Smooth muscle cell (in vitro differentiated cells): ENCODE results near the gene EVL. TPM values are rescaled to one million over a fixed set of nuclear protein-coding genes. Genes with fewer than 3 reads are reported as not detected.

Source experiments
- DNase-seq: peaks from one replicate; lab custom pipeline; 2025; ENCODE audit not compliant: unreplicated experiment; lab: John Stamatoyannopoulos, UW
- H2AFZ ChIP-seq: fragments of 200-600 bp; sonication (generic); 2 replicates; pipeline ENCODE4 v1.6.0; 2016; ENCODE audit warnings: antibody characterized with exemption, low read depth, mild to moderate bottlenecking
- H3F3A ChIP-seq: fragments of 200-600 bp; sonication (generic); 2 replicates; pipeline ENCODE4 v1.6.0; 2017; ENCODE audit warnings: antibody characterized with exemption, low read depth
- H3K27ac ChIP-seq: fragments of 200-600 bp; sonication (generic); 2 replicates; pipeline ENCODE4 v1.5.1; 2016; ENCODE audit warnings: low read depth, mild to moderate bottlenecking
- H3K27me3 ChIP-seq: fragments of 200-600 bp; sonication (generic); 2 replicates; pipeline ENCODE4 v1.6.1; 2016; ENCODE audit warnings: low read depth, mild to moderate bottlenecking
- H3K36me3 ChIP-seq: fragments of 200-600 bp; sonication (generic); 2 replicates; pipeline ENCODE4 v1.5.1; 2016; ENCODE audit warnings: low read depth
- H3K4me1 ChIP-seq: fragments of 200-600 bp; sonication (generic); 2 replicates; pipeline ENCODE4 v1.5.1; 2016; ENCODE audit warnings: low read depth
- H3K4me2 ChIP-seq: fragments of 200-600 bp; sonication (generic); 2 replicates; pipeline ENCODE4 v1.6.0; 2016; ENCODE audit warnings: mild to moderate bottlenecking
- H3K4me3 ChIP-seq: fragments of 200-600 bp; sonication (generic); 2 replicates; pipeline ENCODE4 v1.5.1; 2016; ENCODE audit warnings: mild to moderate bottlenecking
- H3K79me2 ChIP-seq: fragments of 200-600 bp; sonication (generic); 2 replicates; pipeline ENCODE4 v1.6.0; 2016; ENCODE audit warnings: low read depth, mild to moderate bottlenecking
- H3K9ac ChIP-seq: fragments of 200-600 bp; sonication (generic); 2 replicates; pipeline ENCODE4 v1.6.0; 2016; ENCODE audit warnings: low read depth
- H3K9me3 ChIP-seq: fragments of 200-600 bp; sonication (generic); replicated peaks from 2 replicates; pipeline ENCODE4 v1.5.1; 2016; ENCODE audit warnings: low read depth
- H4K20me1 ChIP-seq: fragments of 200-600 bp; sonication (generic); 2 replicates; pipeline ENCODE4 v1.6.0; 2016; ENCODE audit warnings: low read depth
- WGBS: methylation state at CpG from one replicate; pipeline ENCODE4 v1.1.7; 2016; ENCODE audit warnings: low lambda C conversion rate; 5-methylcytosine and 5-hydroxymethylcytosine counted together
- polyA plus RNA-seq: library from polyadenylated mRNA; unstranded; fragments of >200 nt; fragmentation: Nextera tagmentation; extraction: Ambion mirVana; gene quantifications from 2 replicates; pipeline ENCODE4 v1.2.1, GENCODE V29; 2016
- total RNA-seq: library from RNA; depleted of rRNA; stranded (reverse); fragments of >200 nt; gene quantifications from 2 replicates; pipeline ENCODE4 v1.2.3, GENCODE V29; 2014
- TF ChIP-seq, protein P1 (sequence below): fragments of 200-600 bp; sonication (generic); IDR thresholded peaks from 2 replicates; pipeline ENCODE4 v1.5.1; 2017; ENCODE audit warnings: borderline replicate concordance, mild to moderate bottlenecking, antibody characterized with exemption; ENCODE audit not compliant: insufficient read depth, poor library complexity, severe bottlenecking

Gene EVL
- total and polyA plus RNA-seq, 2 experiments from 2014 or later = 19.5 to 26.3 TPM

DNA sequence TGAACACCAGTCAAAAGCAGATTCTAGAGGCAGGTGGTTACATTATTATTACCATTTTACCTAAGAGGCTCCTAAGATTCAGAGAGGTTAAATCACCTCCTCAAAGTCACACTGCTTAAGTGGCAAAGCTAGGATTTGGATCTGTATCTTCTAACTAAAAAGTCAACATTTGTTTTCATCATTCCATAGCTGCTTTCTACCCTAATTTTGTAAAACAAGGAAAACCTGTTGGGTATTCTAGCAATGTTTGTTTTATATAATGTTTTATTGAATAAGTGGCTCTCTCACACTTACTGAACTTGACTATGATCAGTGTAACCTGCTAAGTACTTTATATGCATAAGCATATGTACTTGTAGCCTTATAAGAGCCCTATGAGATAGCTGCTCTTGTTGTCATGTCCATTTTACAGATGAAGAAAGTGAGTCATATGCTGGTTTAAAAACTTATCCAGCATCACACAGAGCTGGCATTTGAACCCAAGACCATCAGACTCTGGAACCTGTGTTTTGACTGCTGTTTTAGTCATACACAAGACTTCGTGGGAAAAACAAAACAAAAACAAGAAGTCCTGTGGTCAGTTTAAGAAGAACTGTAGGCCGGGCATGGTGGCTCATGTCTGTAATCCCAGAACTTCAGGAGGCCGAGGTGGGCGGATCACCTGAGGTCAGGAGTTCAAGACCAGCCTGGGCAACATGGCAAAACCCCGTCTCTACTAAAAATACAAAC, 31.7 kb upstream of the EVL start:
- no peaks in the 10 kb centered on the region for H3K36me3 ChIP-seq
- TF ChIP-seq, protein P1, sequence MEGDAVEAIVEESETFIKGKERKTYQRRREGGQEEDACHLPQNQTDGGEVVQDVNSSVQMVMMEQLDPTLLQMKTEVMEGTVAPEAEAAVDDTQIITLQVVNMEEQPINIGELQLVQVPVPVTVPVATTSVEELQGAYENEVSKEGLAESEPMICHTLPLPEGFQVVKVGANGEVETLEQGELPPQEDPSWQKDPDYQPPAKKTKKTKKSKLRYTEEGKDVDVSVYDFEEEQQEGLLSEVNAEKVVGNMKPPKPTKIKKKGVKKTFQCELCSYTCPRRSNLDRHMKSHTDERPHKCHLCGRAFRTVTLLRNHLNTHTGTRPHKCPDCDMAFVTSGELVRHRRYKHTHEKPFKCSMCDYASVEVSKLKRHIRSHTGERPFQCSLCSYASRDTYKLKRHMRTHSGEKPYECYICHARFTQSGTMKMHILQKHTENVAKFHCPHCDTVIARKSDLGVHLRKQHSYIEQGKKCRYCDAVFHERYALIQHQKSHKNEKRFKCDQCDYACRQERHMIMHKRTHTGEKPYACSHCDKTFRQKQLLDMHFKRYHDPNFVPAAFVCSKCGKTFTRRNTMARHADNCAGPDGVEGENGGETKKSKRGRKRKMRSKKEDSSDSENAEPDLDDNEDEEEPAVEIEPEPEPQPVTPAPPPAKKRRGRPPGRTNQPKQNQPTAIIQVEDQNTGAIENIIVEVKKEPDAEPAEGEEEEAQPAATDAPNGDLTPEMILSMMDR = no peak
- H3F3A ChIP-seq = peaks cover 36% of the 10 kb centered on the region
- no peaks in the 10 kb centered on the region for H3K27me3 ChIP-seq
- peaks cover 8% of the 10 kb centered on the region for H3K79me2 ChIP-seq
- H3K9ac ChIP-seq = no peak overlapping the region
- WGBS = 80% methylated on average over 5 of the region's 5 CpGs
- H2AFZ ChIP-seq = no peak overlapping the region
- H3K4me3 ChIP-seq = no peak overlapping the region
- DNase-seq = no peak
- peak overlapping the region; percentile 98 for H3K27ac ChIP-seq
- H3K4me1 ChIP-seq = peaks cover 10% of the 10 kb centered on the region
- H4K20me1 ChIP-seq = peaks cover 12% of the 10 kb centered on the region
- H3K9me3 ChIP-seq = no peaks in the 10 kb centered on the region
- peak overlapping the region; percentile 89 for H3K4me2 ChIP-seq

DNA sequence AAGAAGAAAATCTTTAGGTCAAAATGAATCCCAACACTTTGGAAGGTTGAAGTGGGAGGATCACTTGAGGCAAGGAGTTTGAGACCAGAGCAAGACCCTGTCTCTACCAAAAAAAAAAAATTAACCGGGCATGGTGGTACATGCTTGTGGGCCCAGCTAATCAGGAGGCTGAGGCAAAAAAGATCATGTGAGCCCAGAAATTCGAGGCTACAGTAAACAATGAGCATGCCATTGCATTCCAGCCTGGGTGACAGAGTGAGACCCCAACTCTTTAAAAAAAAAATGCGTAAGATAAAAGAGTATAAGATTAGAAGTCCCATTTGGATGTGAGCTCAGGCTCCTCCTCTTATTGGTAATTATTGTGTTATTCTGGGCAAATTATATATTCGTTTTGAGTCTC, 30.8 kb upstream of the EVL start:
- WGBS = 87% methylated on average over 4 of the region's 4 CpGs
- TF ChIP-seq, protein P1 = no peak

DNA sequence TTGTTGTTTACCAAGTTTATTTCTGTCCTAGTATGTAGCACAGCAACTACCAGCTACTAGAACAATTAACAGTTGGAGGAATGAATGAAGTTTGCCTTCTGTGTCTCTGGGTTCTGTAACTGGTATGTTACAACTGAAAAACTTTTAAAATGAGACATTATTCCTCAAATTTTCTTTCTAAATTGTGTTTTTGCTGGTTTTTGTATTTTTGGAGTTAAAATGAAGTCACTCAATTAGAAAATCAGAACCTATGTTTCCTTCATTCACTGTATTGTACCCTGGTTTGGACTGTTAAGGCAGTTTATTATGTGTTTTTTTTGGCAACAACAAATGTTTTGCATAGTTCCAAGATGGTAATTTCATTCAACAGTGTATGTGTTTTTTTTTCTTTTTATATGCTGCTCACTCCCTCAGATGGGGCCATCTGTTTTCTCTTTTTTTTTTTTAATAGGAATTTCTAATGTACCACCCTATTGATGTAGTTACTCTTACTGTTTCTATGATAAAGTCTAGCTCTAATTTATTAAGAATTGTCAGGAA, 30.2 kb upstream of the EVL start:
- Histone ChIP-seq H3K4me3 (no peak overlapping the region), H3F3A (peaks cover 21% of the 10 kb centered on the region), H3K79me2 (peaks cover 8% of the 10 kb centered on the region), H2AFZ (no peak overlapping the region), H3K36me3 (no peaks in the 10 kb centered on the region), H4K20me1 (peaks cover 12% of the 10 kb centered on the region), H3K9me3 (no peaks in the 10 kb centered on the region), H3K9ac (no peak overlapping the region), H3K27me3 (no peaks in the 10 kb centered on the region), H3K27ac (no peak overlapping the region), H3K4me2 (no peak overlapping the region), H3K4me1 (peaks cover 12% of the 10 kb centered on the region)
- TF ChIP-seq, protein P1 = no peak
- no peak for DNase-seq

More for the DNA sequence above, 30.8 kb upstream of the EVL start:
- DNase-seq = no peak
- Histone ChIP-seq H3K79me2 (peaks cover 8% of the 10 kb centered on the region), H3K4me1 (peaks cover 10% of the 10 kb centered on the region), H3K4me3 (no peak overlapping the region), H3K27ac (no peak overlapping the region), H2AFZ (no peak overlapping the region), H3K4me2 (no peak overlapping the region), H3K36me3 (no peaks in the 10 kb centered on the region), H4K20me1 (peaks cover 12% of the 10 kb centered on the region), H3K9me3 (no peaks in the 10 kb centered on the region), H3K9ac (no peak overlapping the region), H3F3A (peaks cover 27% of the 10 kb centered on the region), H3K27me3 (no peaks in the 10 kb centered on the region)

DNA sequence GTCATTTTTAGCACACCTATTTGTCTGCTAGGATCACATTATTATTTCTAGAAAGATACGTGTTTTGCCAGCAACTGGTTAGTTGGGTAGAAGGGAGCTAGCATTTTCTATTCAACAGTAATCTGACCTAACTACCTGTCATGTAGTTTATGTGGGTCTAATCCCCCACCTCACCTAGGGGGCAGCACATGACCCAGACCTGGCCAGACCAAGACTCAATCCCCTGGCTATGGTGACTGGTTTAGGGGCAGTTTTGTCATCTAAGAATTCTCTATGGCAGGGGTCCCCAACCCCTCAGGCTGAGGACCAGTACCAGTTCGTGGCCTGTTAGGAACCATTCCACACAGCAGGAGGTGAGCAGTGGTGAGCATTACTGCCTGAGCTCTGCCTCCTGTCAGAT, 29.5 kb upstream of the EVL start:
- WGBS = 95% methylated on average over 2 of the region's 2 CpGs
- Histone ChIP-seq H3K36me3 (no peaks in the 10 kb centered on the region), H3K9ac (no peak overlapping the region), H3F3A (peaks cover 18% of the 10 kb centered on the region), H3K4me1 (peaks cover 16% of the 10 kb centered on the region), H3K9me3 (no peaks in the 10 kb centered on the region), H3K27me3 (no peaks in the 10 kb centered on the region), H3K4me2 (no peak overlapping the region), H4K20me1 (peaks cover 12% of the 10 kb centered on the region), H3K4me3 (no peak overlapping the region), H2AFZ (no peak overlapping the region), H3K79me2 (peaks cover 15% of the 10 kb centered on the region), H3K27ac (no peak overlapping the region)
- TF ChIP-seq, protein P1 = no peak
- DNase-seq = no peak
